Upper lobe of left lung (tissue), 4 donors: ENCODE data around the gene SAMD4A.

Source experiments
- POLR2AphosphoS5 ChIP-seq, 2 donors: sonication (generic); formaldehyde crosslinking; IDR thresholded peaks; one replicate each; pipeline ENCODE4 v1.5.1; 2017; ENCODE audit warnings: antibody characterized with exemption in 2 of 2
- TF ChIP-seq, protein P1 (sequence below), 6 experiments: fragments of 450-650 bp in 4 of 6; fragments of 200-600 bp in 2 of 6; sonication (generic) in 2 of 6; IDR thresholded peaks; one replicate each; pipeline ENCODE4 v1.5.1; 2016 to 2019; ENCODE audit warnings: antibody characterized with exemption in 6 of 6

DNA sequence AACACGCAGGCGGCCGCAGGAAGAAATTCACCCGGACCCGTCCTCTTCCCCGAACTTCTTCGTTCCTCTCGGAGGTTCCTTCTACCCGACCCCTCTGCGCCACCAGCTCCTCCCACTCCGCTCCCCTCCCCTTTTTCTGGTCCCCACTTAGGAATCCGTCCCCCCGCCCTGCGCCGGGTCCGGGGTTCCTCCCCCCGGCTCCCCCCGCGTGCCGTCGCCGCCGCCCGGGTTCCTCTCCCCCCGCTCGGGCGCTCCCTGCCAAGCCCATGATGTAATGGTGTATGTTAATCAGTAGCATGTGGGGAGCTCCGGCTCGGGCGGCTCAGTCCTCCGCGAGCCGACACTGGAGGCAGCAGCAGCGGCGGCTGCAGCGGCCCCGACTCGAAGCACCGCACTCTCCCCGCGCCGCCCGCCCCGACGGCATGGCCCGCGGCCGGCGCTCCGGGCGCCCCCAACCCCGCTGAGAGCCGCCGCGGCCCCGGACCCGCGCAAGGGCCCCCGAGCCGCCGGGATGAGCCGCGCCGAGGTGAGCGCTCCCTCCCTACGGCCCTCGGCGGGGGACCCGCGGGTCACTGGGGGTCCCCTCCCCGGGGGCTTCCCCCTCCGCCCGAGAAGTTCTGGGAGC, 1.0 kb upstream of the SAMD4A start:
- TF ChIP-seq, protein P1, sequence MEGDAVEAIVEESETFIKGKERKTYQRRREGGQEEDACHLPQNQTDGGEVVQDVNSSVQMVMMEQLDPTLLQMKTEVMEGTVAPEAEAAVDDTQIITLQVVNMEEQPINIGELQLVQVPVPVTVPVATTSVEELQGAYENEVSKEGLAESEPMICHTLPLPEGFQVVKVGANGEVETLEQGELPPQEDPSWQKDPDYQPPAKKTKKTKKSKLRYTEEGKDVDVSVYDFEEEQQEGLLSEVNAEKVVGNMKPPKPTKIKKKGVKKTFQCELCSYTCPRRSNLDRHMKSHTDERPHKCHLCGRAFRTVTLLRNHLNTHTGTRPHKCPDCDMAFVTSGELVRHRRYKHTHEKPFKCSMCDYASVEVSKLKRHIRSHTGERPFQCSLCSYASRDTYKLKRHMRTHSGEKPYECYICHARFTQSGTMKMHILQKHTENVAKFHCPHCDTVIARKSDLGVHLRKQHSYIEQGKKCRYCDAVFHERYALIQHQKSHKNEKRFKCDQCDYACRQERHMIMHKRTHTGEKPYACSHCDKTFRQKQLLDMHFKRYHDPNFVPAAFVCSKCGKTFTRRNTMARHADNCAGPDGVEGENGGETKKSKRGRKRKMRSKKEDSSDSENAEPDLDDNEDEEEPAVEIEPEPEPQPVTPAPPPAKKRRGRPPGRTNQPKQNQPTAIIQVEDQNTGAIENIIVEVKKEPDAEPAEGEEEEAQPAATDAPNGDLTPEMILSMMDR (IDR thresholded peaks at IDR 0.05) = peak in 1 of 6 experiments; percentile 8
- TF ChIP-seq POLR2AphosphoS5 (IDR thresholded peaks at IDR 0.05) = peak; percentile 80 to 88
